Ascending aorta (tissue), 2 donors: Measurements from ENCODE around the gene ADARB1. TPM values are rescaled to one million over a fixed set of nuclear protein-coding genes. Genes with fewer than 3 reads are reported as not detected.
A peak's percentile ranks its signal among the peaks of the same experiment; 100 is the strongest.

Source experiments
- DNase-seq, 2 donors: peaks; one replicate each; pipeline ENCODE4 v3.0.0-alpha.2; 2019; ENCODE audit warnings: low spot score in 2 of 2
- H3K27ac ChIP-seq, 2 donors: fragments of 200-600 bp; sonication (generic); one replicate each; pipeline ENCODE4 v1.5.1; 2016 to 2017; ENCODE audit warnings: mild to moderate bottlenecking in 1 of 2
- H3K27me3 ChIP-seq: fragments of 200-600 bp; sonication (generic); one replicate; pipeline ENCODE4 v1.5.1; 2017
- H3K36me3 ChIP-seq, 2 donors: fragments of 200-600 bp; sonication (generic); one replicate each; pipeline ENCODE4 v1.5.1; 2016
- H3K4me1 ChIP-seq, 2 donors: fragments of 200-600 bp; sonication (generic); one replicate each; pipeline ENCODE4 v1.5.1; 2016 to 2017; ENCODE audit warnings: mild to moderate bottlenecking in 1 of 2
- H3K4me3 ChIP-seq, 2 donors: fragments of 200-600 bp; sonication (generic); one replicate each; pipeline ENCODE4 v1.5.1; 2016 to 2017; ENCODE audit warnings: mild to moderate bottlenecking in 1 of 2
- H3K9me3 ChIP-seq, 2 donors: fragments of 200-600 bp; sonication (generic); one replicate each; pipeline ENCODE4 v1.5.1; 2016
- CTCF ChIP-seq, 3 experiments: fragments of 200-600 bp in 2 of 3; fragments of 450-650 bp in 1 of 3; sonication (generic) in 2 of 3; IDR thresholded peaks; one replicate each; pipeline ENCODE4 v1.5.1; 2016 to 2019; ENCODE audit warnings: antibody characterized with exemption in 3 of 3, mild to moderate bottlenecking in 1 of 3, moderate library complexity in 1 of 3
- intact Hi-C: fragments of 100-400 bp; cut with DNase I; formaldehyde crosslinking; loops from one replicate; pipeline ENCODE4 v1.15.1; 2023
- total RNA-seq: library from RNA; depleted of rRNA; stranded (reverse); fragments of >200 nt; gene quantifications from one replicate; pipeline ENCODE4 v1.1.0, GENCODE V29; 2016

ADARB1 gene
- total RNA-seq, 1 donor from 2014 or later = 82.9 TPM

DNA sequence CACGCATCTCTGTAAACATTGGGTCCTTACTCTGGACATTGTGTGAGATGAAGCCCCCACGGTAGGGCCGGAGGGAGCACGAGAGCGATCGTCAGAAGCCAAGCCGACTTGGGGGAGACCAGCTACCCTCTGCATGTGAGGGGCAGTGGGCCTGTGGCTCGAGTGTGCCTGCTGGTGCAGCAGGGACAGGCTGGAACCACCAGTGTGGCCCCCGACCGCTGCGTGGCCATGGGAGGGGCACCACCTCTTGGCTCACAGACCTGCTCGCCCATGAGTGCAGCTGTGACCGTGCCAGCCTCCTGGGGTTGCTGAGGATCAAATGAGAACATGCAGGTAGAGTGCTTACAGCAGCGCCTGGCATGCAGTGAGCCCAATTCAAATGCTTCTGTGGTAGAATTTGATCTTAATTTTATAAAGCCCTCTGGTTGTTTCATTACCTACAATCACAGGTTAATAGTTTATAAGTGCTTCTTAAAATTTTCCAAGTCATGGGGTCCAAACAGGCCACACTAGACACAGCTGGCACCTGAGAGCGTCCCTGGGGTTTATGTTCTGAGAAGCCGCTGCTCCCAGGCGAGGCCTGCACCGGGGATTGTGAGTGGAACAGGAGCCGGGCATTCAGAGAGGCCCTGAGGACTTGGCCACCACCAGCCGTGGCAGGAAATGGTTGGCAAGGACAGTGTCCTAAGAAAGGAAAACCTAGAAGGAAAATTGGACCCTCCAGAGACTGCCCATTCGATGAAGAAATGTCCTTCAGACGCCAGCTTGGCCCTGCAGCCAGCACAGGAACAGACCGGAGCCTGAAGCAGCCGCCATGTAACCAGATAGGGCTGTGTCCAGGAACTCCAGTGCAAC is 22.6 kb upstream of the ADARB1 start:
- Histone ChIP-seq H3K9me3 (peaks cover 0 to 8% of the 10 kb centered on the region in 2 donors), H3K4me1 (peaks cover 25 to 62% of the 10 kb centered on the region in 2 donors), H3K4me3 (no peak overlapping the region), H3K36me3 (no peaks in the 10 kb centered on the region), H3K27ac (peak overlapping the region; percentile 98 to 99), H3K27me3 (no peaks in the 10 kb centered on the region)
- DNase-seq = peak in 1 of 2 donors; percentile 85
- intact Hi-C loops = loop anchor here (2.0 to 10.0 kb wide), 4 partner anchors 23 to 177 kb away; partner anchors contain the start of genes ADARB1 and PTTG1IP
- no peak for TF ChIP-seq CTCF (IDR thresholded peaks at IDR 0.05)

- H3K27me3 ChIP-seq = no peaks in the 10 kb centered on the region
- peak overlapping the region; percentile 98 to 99 for H3K27ac ChIP-seq
- DNase-seq = no peak
- H3K4me1 ChIP-seq = peaks cover 25 to 59% of the 10 kb centered on the region in 2 donors
- no peaks in the 10 kb centered on the region for H3K36me3 ChIP-seq
- intact Hi-C loops = loop anchor here (10.0 kb wide), 1 partner anchor 178 kb away; the partner anchor contains the start of gene PTTG1IP
- no peak for TF ChIP-seq CTCF (IDR thresholded peaks at IDR 0.05)
- no peak overlapping the region for H3K4me3 ChIP-seq
- H3K9me3 ChIP-seq = no peaks in the 10 kb centered on the region
Observed at GRCh38 chr21:45052960-45053359, 21.4 kb upstream of the ADARB1 start.

DNA sequence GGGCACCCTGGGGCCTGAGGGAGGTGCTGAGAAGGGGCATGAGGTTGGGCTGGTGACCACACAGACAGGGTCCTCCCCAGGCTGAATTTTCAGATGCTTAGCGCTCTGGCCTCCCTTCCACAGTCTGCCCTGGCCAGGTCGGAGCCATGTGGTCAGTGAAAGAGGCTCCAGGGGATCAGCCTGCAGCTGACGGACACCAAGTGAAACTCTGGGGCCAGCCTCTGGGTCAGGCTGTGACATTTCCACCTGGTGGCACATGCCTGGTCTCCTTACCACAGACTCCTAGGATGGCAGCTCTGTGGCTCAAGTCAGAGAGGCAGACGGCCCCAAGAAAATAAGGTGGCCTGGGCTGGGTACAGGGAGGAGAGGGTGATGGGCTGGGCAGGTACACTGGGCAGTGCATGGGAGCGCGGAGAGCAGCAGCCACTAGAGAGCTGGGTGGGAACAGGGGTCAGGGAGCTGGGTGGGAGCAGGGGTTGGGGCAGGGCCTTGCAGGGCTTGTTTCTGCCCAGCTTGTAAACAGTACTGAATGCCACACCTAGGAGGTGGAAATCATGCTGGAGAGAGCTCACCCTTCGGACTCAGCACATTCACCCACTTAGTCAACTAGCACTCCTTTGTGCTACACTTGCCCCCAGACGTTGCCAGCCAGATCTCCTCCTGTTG is 20.7 kb upstream of the ADARB1 start:
- intact Hi-C loops = loop anchor here (10.0 kb wide), 1 partner anchor 179 kb away; the partner anchor contains the start of gene PTTG1IP
- no peak overlapping the region for H3K4me3 ChIP-seq
- peak overlapping the region; percentile 98 to 99 for H3K27ac ChIP-seq
- H3K4me1 ChIP-seq = peaks cover 24 to 52% of the 10 kb centered on the region in 2 donors
- no peak for DNase-seq
- no peak for TF ChIP-seq CTCF (IDR thresholded peaks at IDR 0.05)
- no peaks in the 10 kb centered on the region for H3K36me3 ChIP-seq
- H3K9me3 ChIP-seq = no peaks in the 10 kb centered on the region
- no peaks in the 10 kb centered on the region for H3K27me3 ChIP-seq

GRCh38 chr21:45054227-45054926 is 20.0 kb upstream of the ADARB1 start:
- no peak overlapping the region for H3K27ac ChIP-seq
- no peak overlapping the region for H3K4me3 ChIP-seq
- H3K9me3 ChIP-seq = no peaks in the 10 kb centered on the region
- no peaks in the 10 kb centered on the region for H3K36me3 ChIP-seq
- no peak for DNase-seq
- intact Hi-C loops = loop anchor here (10.0 kb wide), 1 partner anchor 180 kb away; the partner anchor contains the start of gene PTTG1IP
- no peaks in the 10 kb centered on the region for H3K27me3 ChIP-seq
- H3K4me1 ChIP-seq = peaks cover 19 to 45% of the 10 kb centered on the region in 2 donors
- TF ChIP-seq CTCF (IDR thresholded peaks at IDR 0.05) = no peak

GRCh38 chr21:45054927-45055612 is 19.3 kb upstream of the ADARB1 start:
- H3K36me3 ChIP-seq = no peaks in the 10 kb centered on the region
- H3K27ac ChIP-seq = no peak overlapping the region
- DNase-seq = peak in 1 of 2 donors; percentile 69
- intact Hi-C loops = loop anchor here (10.0 kb wide), 1 partner anchor 180 kb away; the partner anchor contains the start of gene PTTG1IP
- no peaks in the 10 kb centered on the region for H3K9me3 ChIP-seq
- peaks cover 13 to 38% of the 10 kb centered on the region in 2 donors for H3K4me1 ChIP-seq
- no peaks in the 10 kb centered on the region for H3K27me3 ChIP-seq
- H3K4me3 ChIP-seq = no peak overlapping the region
- no peak for TF ChIP-seq CTCF (IDR thresholded peaks at IDR 0.05)
